H1 (cell line): ENCODE measurements around the gene CETN1. TPM values are rescaled to one million over a fixed set of nuclear protein-coding genes. Genes with fewer than 3 reads are reported as not detected.

ENCODE experiments used
- CTCF ChIA-PET: fragments of 300-600 bp; sonication (Branson Sonifier 250); formaldehyde crosslinking; loops from one replicate; lab custom pipeline; 2021; ENCODE audit not compliant: partially characterized antibody; lab: Charles Lee
- POLR2A ChIA-PET: fragments of 300-600 bp; sonication (Branson Sonifier 250); formaldehyde crosslinking; loops from one replicate; lab custom pipeline; 2021; ENCODE audit warnings: inconsistent platforms; ENCODE audit not compliant: partially characterized antibody; lab: Charles Lee
- DNase-seq, 2 experiments: peaks; one replicate each; pipeline versions ENCODE4 v3.0.0 to v3.0.0-alpha.2; 2010 to 2022; ENCODE audit warnings: low spot score in 2 of 2, low read depth in 1 of 2, mixed read lengths in 1 of 2
- FAIRE-seq: peaks from 2 replicates; lab custom pipeline; 2011; peaks lifted over from hg19 to GRCh38; lab: Jason Lieb, UNC
- H2AFZ ChIP-seq: 2 replicates; pipeline ENCODE4 v1.8.1; 2012; ENCODE audit warnings: low read length, inconsistent platforms
- H2AK5ac ChIP-seq: 2 replicates; pipeline ENCODE4 v1.6.1; 2013; ENCODE audit warnings: low read depth, low read length
- H2BK120ac ChIP-seq: replicated peaks from 2 replicates; pipeline ENCODE3; 2013; ENCODE audit warnings: low read depth, low read length, inconsistent platforms
- H2BK12ac ChIP-seq: 2 replicates; pipeline ENCODE4 v1.6.1; 2013; ENCODE audit warnings: low read depth, low read length
- H2BK15ac ChIP-seq: 2 replicates; pipeline ENCODE4 v1.6.1; 2013; ENCODE audit warnings: low read length
- H2BK20ac ChIP-seq: 2 replicates; pipeline ENCODE4 v1.6.1; 2013; ENCODE audit warnings: low read length
- H2BK5ac ChIP-seq: 2 replicates; pipeline ENCODE4 v1.6.1; 2013; ENCODE audit warnings: low read depth, low read length
- H3K14ac ChIP-seq: 2 replicates; pipeline ENCODE4 v1.6.1; 2013; ENCODE audit warnings: inconsistent platforms; ENCODE audit not compliant: insufficient read length
- H3K18ac ChIP-seq: 2 replicates; pipeline ENCODE4 v1.6.1; 2013; ENCODE audit warnings: low read length; ENCODE audit errors: extremely low read depth
- H3K23ac ChIP-seq: 2 replicates; pipeline ENCODE4 v1.6.1; 2013; ENCODE audit warnings: inconsistent platforms; ENCODE audit not compliant: insufficient read length
- H3K23me2 ChIP-seq: 2 replicates; pipeline ENCODE4 v1.6.1; 2013; ENCODE audit warnings: low read depth, low read length
- H3K27ac ChIP-seq: 2 replicates; pipeline ENCODE4 v1.6.1; 2011; ENCODE audit warnings: low read depth, low read length, inconsistent platforms
- H3K27me3 ChIP-seq, 4 experiments: replicated peaks in 1 of 4; 1 replicate in 1 of 4; 2 replicates in 3 of 4; pipeline versions ENCODE4 v1.6.1 to v1.8.1; 2011 to 2013; ENCODE audit warnings: low read length in 3 of 4, mild to moderate bottlenecking in 3 of 4, inconsistent platforms in 2 of 4, mixed read lengths in 2 of 4, moderate library complexity in 1 of 4; ENCODE audit not compliant: control insufficient read depth in 3 of 4, insufficient read depth in 3 of 4; ENCODE audit errors: extremely low read depth in 1 of 4
- H3K36me3 ChIP-seq, 4 experiments: 2 replicates each; pipeline versions ENCODE4 v1.6.1 to v1.8.1; 2011 to 2013; ENCODE audit warnings: mild to moderate bottlenecking in 4 of 4, low read length in 3 of 4, moderate library complexity in 2 of 4, control low read depth in 1 of 4, inconsistent platforms in 1 of 4; ENCODE audit not compliant: insufficient read depth in 4 of 4, control insufficient read depth in 2 of 4
- H3K4ac ChIP-seq: replicated peaks from 2 replicates; pipeline ENCODE3; 2013; ENCODE audit warnings: low read length, low read depth, mixed read lengths, inconsistent platforms; ENCODE audit not compliant: insufficient read length
- H3K4me1 ChIP-seq, 4 experiments: replicated peaks in 1 of 4; 1 replicate in 1 of 4; 2 replicates in 3 of 4; pipeline versions ENCODE4 v1.6.1 to v1.8.1; 2011 to 2013; ENCODE audit warnings: low read length in 3 of 4, inconsistent platforms in 2 of 4, mixed read lengths in 1 of 4; ENCODE audit not compliant: insufficient read depth in 4 of 4, control insufficient read depth in 3 of 4
- H3K4me2 ChIP-seq, 2 experiments: 2 replicates each; pipeline versions ENCODE4 v1.6.1 to v1.8.1; 2011 to 2013; ENCODE audit warnings: low read depth in 2 of 2, low read length in 2 of 2, control low read depth in 1 of 2, inconsistent platforms in 1 of 2, mild to moderate bottlenecking in 1 of 2; ENCODE audit not compliant: insufficient read depth in 1 of 2
- H3K4me3 ChIP-seq, 4 experiments: fragments of 200-600, 300-600 bp in 1 of 4; sonication (generic), shearing (Covaris generic), sonication (Bioruptor Twin) in 1 of 4; 2 replicates each; pipeline versions ENCODE4 v1.5.1 to v1.8.1; 2011 to 2016; ENCODE audit warnings: low read length in 4 of 4, low read depth in 3 of 4, control low read depth in 2 of 4, inconsistent platforms in 2 of 4, mild to moderate bottlenecking in 2 of 4, mixed read lengths in 1 of 4, moderate library complexity in 1 of 4; ENCODE audit not compliant: insufficient read depth in 2 of 4; ENCODE audit errors: extremely low read depth in 1 of 4
- H3K56ac ChIP-seq: replicated peaks from 2 replicates; pipeline ENCODE3; 2013; ENCODE audit warnings: low read depth, mild to moderate bottlenecking, mixed read lengths, low read length, inconsistent platforms; ENCODE audit not compliant: insufficient read length
- H3K79me1 ChIP-seq: 2 replicates; pipeline ENCODE4 v1.6.1; 2013; ENCODE audit warnings: low read depth, low read length, control low read depth
- H3K79me2 ChIP-seq, 2 experiments: 2 replicates each; pipeline versions ENCODE4 v1.6.1 to v1.8.1; 2012 to 2013; ENCODE audit warnings: low read length in 2 of 2, mild to moderate bottlenecking in 2 of 2, inconsistent platforms in 1 of 2; ENCODE audit not compliant: insufficient read depth in 2 of 2, control insufficient read depth in 1 of 2
- H3K9ac ChIP-seq, 4 experiments: replicated peaks in 1 of 4; 1 replicate in 1 of 4; 2 replicates in 3 of 4; pipeline versions ENCODE4 v1.6.1 to v1.8.1; 2011 to 2013; ENCODE audit warnings: low read depth in 3 of 4, low read length in 3 of 4, control low read depth in 2 of 4, mild to moderate bottlenecking in 2 of 4, moderate library complexity in 2 of 4, inconsistent platforms in 1 of 4; ENCODE audit errors: extremely low read depth in 1 of 4
- H3K9me3 ChIP-seq, 2 experiments: 2 replicates each; pipeline versions ENCODE4 v1.6.1 to v1.8.1; 2012 to 2013; ENCODE audit warnings: mild to moderate bottlenecking in 2 of 2, moderate library complexity in 2 of 2, control low read depth in 1 of 2, inconsistent platforms in 1 of 2, low read depth in 1 of 2, low read length in 1 of 2, mixed read lengths in 1 of 2; ENCODE audit not compliant: insufficient read depth in 2 of 2
- H4K20me1 ChIP-seq, 2 experiments: replicated peaks in 1 of 2; 2 replicates each; pipeline versions ENCODE3 to v1.8.1; 2011 to 2013; ENCODE audit warnings: inconsistent platforms in 2 of 2, low read length in 2 of 2, mild to moderate bottlenecking in 1 of 2; ENCODE audit not compliant: insufficient read depth in 2 of 2, control insufficient read depth in 1 of 2
- H4K5ac ChIP-seq: 2 replicates; pipeline ENCODE4 v1.6.1; 2013; ENCODE audit warnings: low read length, low read depth, mixed read lengths, inconsistent platforms; ENCODE audit not compliant: insufficient read length
- H4K8ac ChIP-seq: 2 replicates; pipeline ENCODE4 v1.8.0; 2013; ENCODE audit warnings: mild to moderate bottlenecking, moderate library complexity, low read length, inconsistent platforms; ENCODE audit not compliant: insufficient read depth; ENCODE audit errors: extremely low read depth
- H4K91ac ChIP-seq: replicated peaks from 2 replicates; pipeline ENCODE3; 2013; ENCODE audit warnings: low read length, mixed read lengths, inconsistent platforms; ENCODE audit not compliant: insufficient read length
- BACH1 ChIP-seq: IDR thresholded peaks from 2 replicates; pipeline ENCODE4 v1.6.1; 2012; ENCODE audit warnings: low read length, improper control_type of control experiment
- CHD2 ChIP-seq: IDR thresholded peaks from 2 replicates; pipeline ENCODE4 v1.6.1; 2012; ENCODE audit warnings: low read length, improper control_type of control experiment
- EP300 ChIP-seq, 2 experiments: IDR thresholded peaks; 1 replicate in 1 of 2; 2 replicates in 1 of 2; pipeline ENCODE4 v1.6.1; 2011 to 2012; ENCODE audit warnings: low read depth in 2 of 2, low read length in 2 of 2, mild to moderate bottlenecking in 2 of 2, borderline replicate concordance in 1 of 2, inconsistent platforms in 1 of 2, moderate library complexity in 1 of 2
- JUND ChIP-seq: IDR thresholded peaks from 2 replicates; pipeline ENCODE4 v1.6.1; 2011; ENCODE audit warnings: mild to moderate bottlenecking, improper control_type of control experiment, low read length
- KDM5A ChIP-seq: fragments of 200-600 bp; IDR thresholded peaks from 2 replicates; pipeline ENCODE4 v1.7.1; 2012; ENCODE audit warnings: mild to moderate bottlenecking, low read length, inconsistent platforms, mixed read lengths
- POLR2A ChIP-seq, 2 experiments: IDR thresholded peaks; 1 replicate in 1 of 2; 2 replicates in 1 of 2; pipeline ENCODE4 v1.6.1; 2011; ENCODE audit warnings: low read depth in 2 of 2, low read length in 2 of 2, mild to moderate bottlenecking in 2 of 2; ENCODE audit errors: control extremely low read depth in 1 of 2
- RBBP5 ChIP-seq: IDR thresholded peaks from 2 replicates; pipeline ENCODE4 v1.7.1; 2012; ENCODE audit warnings: low read depth, mild to moderate bottlenecking, inconsistent platforms, low read length, moderate library complexity, borderline replicate concordance
- RFX5 ChIP-seq: IDR thresholded peaks from 2 replicates; pipeline ENCODE4 v1.6.1; 2011; ENCODE audit warnings: low read depth, low read length, improper control_type of control experiment, borderline replicate concordance
- SIRT6 ChIP-seq: IDR thresholded peaks from one replicate; pipeline ENCODE4 v1.7.1; 2012; ENCODE audit warnings: low read length, inconsistent platforms
- SP1 ChIP-seq: IDR thresholded peaks from 2 replicates; pipeline ENCODE4 v1.6.1; 2011; ENCODE audit warnings: low read depth, low read length
- TAF1 ChIP-seq: IDR thresholded peaks from 2 replicates; pipeline ENCODE4 v1.6.1; 2011; ENCODE audit warnings: mild to moderate bottlenecking, low read depth, low read length
- USF2 ChIP-seq: IDR thresholded peaks from 2 replicates; pipeline ENCODE4 v1.6.1; 2011; ENCODE audit warnings: low read length, improper control_type of control experiment
- YY1 ChIP-seq: IDR thresholded peaks from 2 replicates; pipeline ENCODE4 v1.6.1; 2011; ENCODE audit warnings: low read depth, mild to moderate bottlenecking, low read length
- WGBS, 2 experiments: shearing (Covaris generic) in 1 of 2; methylation state at CpG; one replicate each; pipeline versions ENCODE4 v1.1.6 to v1.1.7; 2013 to 2015; ENCODE audit warnings: low lambda C conversion rate in 2 of 2, mixed read lengths in 2 of 2, inconsistent platforms in 1 of 2, low coverage in 1 of 2, missing lambda C conversion rate in 1 of 2; ENCODE audit not compliant: insufficient replicate concordance in 2 of 2, insufficient coverage in 1 of 2, insufficient read length in 1 of 2; ENCODE audit errors: extremely low coverage in 1 of 2, missing lambda C conversion rate in 1 of 2; 5-methylcytosine and 5-hydroxymethylcytosine counted together
- polyA plus RNA-seq, 7 experiments: library from polyadenylated mRNA; depleted of rRNA in 3 of 7; stranded (reverse) in 5 of 7; unstranded in 2 of 7; fragments of >200 nt in 5 of 7; fragments of 200-250 nt in 2 of 7; gene quantifications; 1 replicate in 5 of 7; 2 replicates in 1 of 7; 4 replicates in 1 of 7; pipeline versions ENCODE4 v1.2.1 to v1.2.3, GENCODE V29; 2011 to 2013; ENCODE audit warnings: missing spikeins in 2 of 7, mixed read lengths in 2 of 7
- total RNA-seq: library from RNA; stranded (reverse); fragmentation: NEBNext Ultra II Directional; extraction: Animal tissue kit (Norgen Biotek cat#: 25700); gene quantifications from 2 replicates; pipeline ENCODE4 v1.2.1, GENCODE V29; 2021

Gene CETN1
- total and polyA plus RNA-seq, 2 of the 8 experiments (the other 6 are each of a cell fraction or from before 2014, with no cell fraction given): not detected

GRCh38 chr18:621291-622043 is 41.3 kb downstream of the CETN1 start:
- no peak overlapping the region for H3K18ac ChIP-seq
- no peak overlapping the region for H2BK20ac ChIP-seq
- no peaks in the 10 kb centered on the region for H3K4me1 ChIP-seq
- H3K79me1 ChIP-seq: no peaks in the 10 kb centered on the region
- no peaks in the 10 kb centered on the region for H3K27me3 ChIP-seq
- H3K56ac ChIP-seq: no peak overlapping the region
- no peak overlapping the region for H2BK15ac ChIP-seq
- H4K91ac ChIP-seq: no peak overlapping the region
- no peaks in the 10 kb centered on the region for H3K36me3 ChIP-seq
- H3K4me3 ChIP-seq: no peak overlapping the region
- no peak overlapping the region for H2AFZ ChIP-seq
- WGBS, 2 experiments: 79% methylated on average over 7 of the region's 7 CpGs; no CpG with 5 or more reads in 1 of the 2 experiments
- H2AK5ac ChIP-seq: no peak overlapping the region
- TF ChIP-seq BACH1: no peak
- no peak for TF ChIP-seq USF2
- TF ChIP-seq SP1: no peak
- TF ChIP-seq KDM5A: no peak
- no peak for TF ChIP-seq YY1
- TF ChIP-seq POLR2A (IDR thresholded peaks at IDR 0.05; ENCODE audit: control extremely low read depth in 1 of 2, low read depth in 2 of 2, low read length in 2 of 2): no peak
- no peak for TF ChIP-seq RFX5
- TF ChIP-seq CHD2: no peak
- TF ChIP-seq EP300 (IDR thresholded peaks at IDR 0.05; ENCODE audit: borderline replicate concordance in 1 of 2, low read depth in 2 of 2, low read length in 2 of 2): no peak
- no peak for TF ChIP-seq RBBP5
- TF ChIP-seq TAF1: no peak
- no peak for TF ChIP-seq SIRT6
- TF ChIP-seq JUND: no peak
- TF ChIP-seq, all 59 proteins: peak for 0
- no peaks in the 10 kb centered on the region for H3K9me3 ChIP-seq
- H4K8ac ChIP-seq: no peak overlapping the region
- H3K9ac ChIP-seq: no peak overlapping the region
- no peak overlapping the region for H3K4me2 ChIP-seq
- no peak overlapping the region for H3K4ac ChIP-seq
- POLR2A ChIA-PET: no interaction called here
- H4K20me1 ChIP-seq: no peaks in the 10 kb centered on the region
- no peak overlapping the region for H2BK5ac ChIP-seq
- H3K23me2 ChIP-seq: no peaks in the 10 kb centered on the region; the same call in 1 of the 2 replicates
- FAIRE-seq (no peak), DNase-seq (no peak)
- no peaks in the 10 kb centered on the region for H3K79me2 ChIP-seq
- H4K5ac ChIP-seq: no peak overlapping the region
- no peak overlapping the region for H2BK12ac ChIP-seq
- H2BK120ac ChIP-seq: no peak overlapping the region
- no peak overlapping the region for H3K14ac ChIP-seq
- no peak overlapping the region for H3K23ac ChIP-seq
- CTCF ChIA-PET: interaction anchor here (1.0 to 1.9 kb wide), 7 partner anchors 10 to 350 kb away, joined by 3 to 5 read pairs (median 3); no protein-coding TSS in a partner anchor
- H3K27ac ChIP-seq: no peak overlapping the region
